HepG2 (cell line): Measurements from ENCODE around the gene HID1. TPM values are rescaled to one million over a fixed set of nuclear protein-coding genes. Genes with fewer than 3 reads are reported as not detected.
A peak's percentile ranks its signal among the peaks of the same experiment; 100 is the strongest.

Source experiments
- ARID5B ChIP-seq: IDR thresholded peaks from 2 replicates; pipeline ENCODE4 v1.4.0; 2020; ENCODE audit warnings: mild to moderate bottlenecking, missing genetic modification reagents
- CERS6 ChIP-seq: sonication (generic); formaldehyde crosslinking; IDR thresholded peaks from 2 replicates; pipeline ENCODE4 v1.5.0; 2020; ENCODE audit warnings: missing genetic modification reagents
- FOXA1 ChIP-seq, 2 experiments: fragments of 450-650 bp in 1 of 2; sonication (generic) in 1 of 2; formaldehyde crosslinking in 1 of 2; IDR thresholded peaks; 2 replicates each; pipeline versions ENCODE4 v1.4.0 to v1.6.1; 2016 to 2020; ENCODE audit warnings: missing genetic modification reagents in 1 of 2
- FOXJ3 ChIP-seq: sonication (generic); formaldehyde crosslinking; IDR thresholded peaks from 2 replicates; pipeline ENCODE4 v1.4.0; 2020; ENCODE audit warnings: missing genetic modification reagents, mild to moderate bottlenecking, borderline replicate concordance
- FOXK2 ChIP-seq: fragments of 450-650 bp; IDR thresholded peaks from 2 replicates; pipeline ENCODE4 v1.6.1; 2016
- HMGA1 ChIP-seq: sonication (generic); formaldehyde crosslinking; conservative IDR thresholded peaks from 2 replicates; pipeline ENCODE4 v1.4.0; 2020; ENCODE audit warnings: missing genetic modification reagents
- KLF12 ChIP-seq: sonication (generic); formaldehyde crosslinking; IDR thresholded peaks from 2 replicates; pipeline ENCODE4 v1.4.0; 2020; ENCODE audit warnings: missing genetic modification reagents, borderline replicate concordance
- KLF9 ChIP-seq: IDR thresholded peaks from 2 replicates; pipeline ENCODE4 v1.6.1; 2016; ENCODE audit warnings: low read depth
- MIER2 ChIP-seq: IDR thresholded peaks from 2 replicates; pipeline ENCODE4 v1.6.1; 2016; ENCODE audit warnings: missing biosample characterization, missing genetic modification reagents
- MTF1 ChIP-seq: sonication (generic); formaldehyde crosslinking; IDR thresholded peaks from 2 replicates; pipeline ENCODE4 v1.5.0; 2020; ENCODE audit warnings: missing genetic modification reagents
- NFE2L1 ChIP-seq: sonication (generic); formaldehyde crosslinking; IDR thresholded peaks from 2 replicates; pipeline ENCODE4 v1.4.0; 2020; ENCODE audit warnings: missing genetic modification reagents, mild to moderate bottlenecking, borderline replicate concordance
- PATZ1 ChIP-seq: sonication (generic); formaldehyde crosslinking; IDR thresholded peaks from 2 replicates; pipeline ENCODE4 v1.4.0; 2020; ENCODE audit warnings: missing genetic modification reagents
- PAWR ChIP-seq: sonication (generic); formaldehyde crosslinking; IDR thresholded peaks from 2 replicates; pipeline ENCODE4 v1.4.0; 2020; ENCODE audit warnings: missing genetic modification reagents, mild to moderate bottlenecking, borderline replicate concordance
- PRDM4 ChIP-seq: sonication (generic); formaldehyde crosslinking; IDR thresholded peaks from 2 replicates; pipeline ENCODE4 v1.9.0; 2021; ENCODE audit warnings: missing genetic modification reagents, borderline replicate concordance
- RNF2 ChIP-seq: fragments of 450-650 bp; conservative IDR thresholded peaks from 2 replicates; pipeline ENCODE4 v1.6.1; 2016; ENCODE audit warnings: low read depth
- TSC22D2 ChIP-seq: sonication (generic); formaldehyde crosslinking; IDR thresholded peaks from 2 replicates; pipeline ENCODE4 v1.5.1; 2020; ENCODE audit warnings: missing genetic modification reagents, mild to moderate bottlenecking, borderline replicate concordance
- ZFP62 ChIP-seq: sonication (generic); formaldehyde crosslinking; IDR thresholded peaks from 2 replicates; pipeline ENCODE4 v1.4.0; 2020; ENCODE audit warnings: missing genetic modification reagents
- ZNF292 ChIP-seq: sonication (generic); formaldehyde crosslinking; IDR thresholded peaks from 2 replicates; pipeline ENCODE4 v1.8.1; 2022; ENCODE audit warnings: mild to moderate bottlenecking, low read depth, missing genetic modification reagents, borderline replicate concordance
- ZNF768 ChIP-seq: sonication (generic); formaldehyde crosslinking; IDR thresholded peaks from 2 replicates; pipeline ENCODE4 v1.4.0; 2020; ENCODE audit warnings: missing genetic modification reagents
- ZNF83 ChIP-seq: sonication (generic); formaldehyde crosslinking; IDR thresholded peaks from 2 replicates; pipeline ENCODE4 v1.4.0; 2020; ENCODE audit warnings: missing genetic modification reagents, mild to moderate bottlenecking, borderline replicate concordance
- ZSCAN21 ChIP-seq: sonication (generic); formaldehyde crosslinking; IDR thresholded peaks from 2 replicates; pipeline ENCODE4 v1.8.0; 2022; ENCODE audit warnings: mild to moderate bottlenecking, missing genetic modification reagents, moderate library complexity, borderline replicate concordance
- polyA plus RNA-seq, 8 experiments: library from polyadenylated mRNA; depleted of rRNA in 3 of 8; stranded (reverse) in 7 of 8; unstranded in 1 of 8; fragments of >200 nt; fragmentation: Illumina TruSeq in 4 of 8; extraction: Trizol in 4 of 8; gene quantifications; 2 replicates each; pipeline versions ENCODE4 v1.2.1 to v1.2.3, GENCODE V29; 2011 to 2016; ENCODE audit warnings: low read depth in 4 of 8, missing spikeins in 1 of 8, mixed read lengths in 1 of 8; ENCODE audit not compliant: insufficient read depth in 1 of 8
- total RNA-seq, 5 experiments: library from RNA; depleted of rRNA; stranded (reverse); fragments of >200 nt; fragmentation: Illumina TruSeq; extraction: Trizol; gene quantifications; 2 replicates each; pipeline ENCODE4 v1.2.3, GENCODE V29; 2016; ENCODE audit warnings: low read depth in 1 of 5

The HID1 gene
- total and polyA plus RNA-seq, 2 of the 13 experiments (the other 11 are each of a cell fraction or from before 2014, with no cell fraction given): 2.1 to 10.6 TPM

- no peak for TF ChIP-seq CERS6 (CRISPR knock-in tag)
- TF ChIP-seq ARID5B (CRISPR knock-in tag): peak; percentile 72
- TF ChIP-seq ZFP62 (CRISPR knock-in tag): no peak
- no peak for TF ChIP-seq PRDM4 (CRISPR knock-in tag)
- no peak for TF ChIP-seq FOXJ3
- TF ChIP-seq FOXK2: no peak
- peak; percentile 83; the same call in 1 of the 2 replicates for TF ChIP-seq TSC22D2 (CRISPR knock-in tag)
- TF ChIP-seq NFE2L1 (CRISPR knock-in tag): no peak
- TF ChIP-seq MTF1 (CRISPR knock-in tag): no peak
- peak; percentile 80; the same call in 1 of the 2 replicates for TF ChIP-seq ZSCAN21 (CRISPR knock-in tag)
- TF ChIP-seq PATZ1 (CRISPR knock-in tag): peak; percentile 67
- TF ChIP-seq KLF9 (CRISPR knock-in tag): no peak; the same call in 1 of the 2 replicates
- TF ChIP-seq PAWR (CRISPR knock-in tag): no peak; the same call in 1 of the 2 replicates
- TF ChIP-seq ZNF83 (CRISPR knock-in tag): 0 out of 2 replicates have a peak, but pooled peaks have one; percentile 57
- TF ChIP-seq ZNF768 (CRISPR knock-in tag): peak; percentile 74
- TF ChIP-seq MIER2: no peak
- TF ChIP-seq RNF2: peak; percentile 88; the same call in 1 of the 2 replicates
- TF ChIP-seq KLF12 (CRISPR knock-in tag): no peak; the same call in 1 of the 2 replicates
- TF ChIP-seq FOXA1 (IDR thresholded peaks at IDR 0.05): no peak
- TF ChIP-seq FOXA1 (CRISPR knock-in tag; IDR thresholded peaks at IDR 0.05): peak; percentile 27; the same call in 1 of the 2 replicates
- TF ChIP-seq HMGA1 (CRISPR knock-in tag): no peak
- TF ChIP-seq ZNF292: 0 out of 2 replicates have a peak, but pooled peaks have one; percentile 22
Measured at GRCh38 chr17:74981979-74982662, 9.6 kb upstream of the HID1 start (continued).
